ENCODE measurements around the gene GUCY1B1. TPM values are rescaled to one million over a fixed set of nuclear protein-coding genes. Genes with fewer than 3 reads are reported as not detected.

Gene GUCY1B1
- polyA plus RNA-seq, 3 donors, result 0.60 to 0.89 (median 0.72) TPM

DNA sequence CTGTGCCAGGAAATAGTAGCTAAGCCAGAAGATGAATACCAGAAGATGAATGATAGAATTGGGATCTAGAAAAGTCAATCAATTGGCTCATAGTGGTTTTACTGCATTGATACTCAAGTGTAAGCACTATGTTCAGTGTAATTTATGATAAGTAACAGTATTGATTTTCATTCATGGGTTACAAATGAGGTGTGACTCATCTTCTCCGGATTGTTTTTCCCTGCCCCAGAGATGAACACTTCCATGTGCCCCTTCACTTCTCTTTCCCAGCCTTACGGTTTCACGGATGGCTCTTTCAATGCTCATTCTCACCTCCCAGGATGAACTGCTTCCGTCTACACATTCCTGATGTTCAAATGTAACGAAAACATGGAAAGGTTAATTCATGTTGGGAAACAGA is 9.8 kb upstream of the GUCY1B1 start:
- Histone ChIP-seq H3K9ac (ENCODE audit: insufficient read depth, low read length, poor library complexity, severe bottlenecking) (no peak overlapping the region), H4K20me1 (ENCODE audit: insufficient read depth, low read length) (no peaks in the 10 kb centered on the region), H3K36me3 (replicated peaks in 1 of 2; ENCODE audit: control insufficient read depth in 1 of 2, insufficient read depth in 2 of 2, low read length in 2 of 2) (no peaks in the 10 kb centered on the region), H3K27ac (ENCODE audit: low read depth in 1 of 2, low read length in 2 of 2) (no peak overlapping the region), H3K79me2 (ENCODE audit: insufficient read depth, low read length) (no peaks in the 10 kb centered on the region), H3K27me3 (ENCODE audit: control insufficient read depth in 2 of 2, insufficient read depth in 2 of 2, low read length in 2 of 2) (no peaks in the 10 kb centered on the region), H3K4me3 (replicated peaks in 1 of 3; ENCODE audit: low read depth in 2 of 3, low read length in 3 of 3) (no peak overlapping the region), H3K9me3 (replicated peaks in 1 of 2; ENCODE audit: control insufficient read depth in 1 of 2, insufficient read depth in 1 of 2, low read length in 2 of 2) (no peaks in the 10 kb centered on the region), H3K4me1 (ENCODE audit: control insufficient read depth in 1 of 2, insufficient read depth in 2 of 2, low read length in 2 of 2) (no peaks in the 10 kb centered on the region), H3K4me2 (replicated peaks; ENCODE audit: extremely low read depth, low read length, poor library complexity, severe bottlenecking) (no peak overlapping the region), H2AFZ (ENCODE audit: insufficient read depth, low read depth, low read length, poor library complexity, severe bottlenecking) (no peak overlapping the region)
- intact Hi-C loops (cut with micrococcal nuclease), result no loop called here
- no CpG with 5 or more reads among the region's 5 CpGs for WGBS (ENCODE audit: insufficient coverage)
- TF ChIP-seq CTCF (IDR thresholded peaks at IDR 0.05), result no peak
- Mint-ChIP-seq H3K4me1 (no peaks in the 10 kb centered on the region), H3K27me3 (ENCODE audit: low read depth in 3 of 3) (no peaks in the 10 kb centered on the region), H3K36me3 (no peaks in the 10 kb centered on the region), H3K9me3 (peaks cover 0 to 1% (median 0%) of the 10 kb centered on the region in 7 donors), H3K4me3 (no peak overlapping the region), H3K27ac (no peak overlapping the region)
- no peak for DNase-seq

- H3K4me2 ChIP-seq (replicated peaks; ENCODE audit: extremely low read depth, low read length, poor library complexity, severe bottlenecking), result no peak overlapping the region
Measured at GRCh38 chr4:155751569-155751968, 7.3 kb upstream of the GUCY1B1 start.

More at GRCh38 chr4:155751569-155751968, 7.3 kb upstream of the GUCY1B1 start:
- Histone ChIP-seq H3K4me1 (ENCODE audit: control insufficient read depth in 1 of 2, insufficient read depth in 2 of 2, low read length in 2 of 2) (no peaks in the 10 kb centered on the region), H3K27ac (ENCODE audit: low read depth in 1 of 2, low read length in 2 of 2) (no peak overlapping the region), H3K9me3 (replicated peaks in 1 of 2; ENCODE audit: control insufficient read depth in 1 of 2, insufficient read depth in 1 of 2, low read length in 2 of 2) (no peaks in the 10 kb centered on the region), H2AFZ (ENCODE audit: insufficient read depth, low read depth, low read length, poor library complexity, severe bottlenecking) (no peak overlapping the region), H3K36me3 (replicated peaks in 1 of 2; ENCODE audit: control insufficient read depth in 1 of 2, insufficient read depth in 2 of 2, low read length in 2 of 2) (no peaks in the 10 kb centered on the region), H3K9ac (ENCODE audit: insufficient read depth, low read length, poor library complexity, severe bottlenecking) (no peak overlapping the region), H4K20me1 (ENCODE audit: insufficient read depth, low read length) (no peaks in the 10 kb centered on the region), H3K79me2 (ENCODE audit: insufficient read depth, low read length) (no peaks in the 10 kb centered on the region), H3K27me3 (ENCODE audit: control insufficient read depth in 2 of 2, insufficient read depth in 2 of 2, low read length in 2 of 2) (no peaks in the 10 kb centered on the region), H3K4me3 (replicated peaks in 1 of 3; ENCODE audit: low read depth in 2 of 3, low read length in 3 of 3) (no peak overlapping the region)
- WGBS (ENCODE audit: insufficient coverage), result 76% methylated on average over 3 of the region's 5 CpGs
- intact Hi-C loops (cut with micrococcal nuclease), result loop anchor here in 1 of 2 donors (10.0 kb wide), 1 partner anchor 77 kb away; no protein-coding TSS in a partner anchor
- H3K36me3 Mint-ChIP-seq, result no peaks in the 10 kb centered on the region
- no peaks in the 10 kb centered on the region for H3K27me3 Mint-ChIP-seq (ENCODE audit: low read depth in 3 of 3)
- DNase-seq, result no peak
- H3K9me3 Mint-ChIP-seq, result peaks cover 0 to 4% (median 0%) of the 10 kb centered on the region in 7 donors
- H3K4me3 Mint-ChIP-seq, result no peak overlapping the region
- no peak for TF ChIP-seq CTCF (IDR thresholded peaks at IDR 0.05)
- no peak overlapping the region for H3K27ac Mint-ChIP-seq
- no peaks in the 10 kb centered on the region for H3K4me1 Mint-ChIP-seq

Data from CD14-positive monocyte (primary cell).